HG02981 (cell line): ENCODE measurements around the gene TREM1.
A peak's percentile ranks its signal among the peaks of the same experiment; 100 is the strongest.

Experiments
- ATAC-seq: cut with Tn5 transposase; IDR thresholded peaks from one replicate; pipeline ENCODE4 v1.9.1; 2021; ENCODE audit warnings: mild to moderate bottlenecking, moderate library complexity; ENCODE audit not compliant: unreplicated experiment

TREM1 gene

GRCh38 chr6:41286544-41287346 is at the start of gene TREM1:
TREM1 (minus strand) TSS chr6:41286682; CDS start chr6:41286655, 27 bp downstream.
- ATAC-seq: no peak

- ATAC-seq: no peak
Observed at GRCh38 chr6:41335943-41336342, 49.5 kb upstream of the TREM1 start.

GRCh38 chr6:41335296-41335695 is 48.8 kb upstream of the TREM1 start, which contains the start of gene NCR2:
NCR2 (plus strand) TSS chr6:41335608; CDS start chr6:41335877, 269 bp downstream.
- ATAC-seq: no peak

- no peak for ATAC-seq
Observed at GRCh38 chr6:41334482-41335040, 48.1 kb upstream of the TREM1 start.

- ATAC-seq: no peak
Observed at GRCh38 chr6:41332842-41333736, 46.6 kb upstream of the TREM1 start.

- ATAC-seq: no peak
Observed at GRCh38 chr6:41332241-41332640, 45.8 kb upstream of the TREM1 start.

- no peak for ATAC-seq
Observed at GRCh38 chr6:41331401-41332150, 45.1 kb upstream of the TREM1 start.

- ATAC-seq: no peak
Observed at GRCh38 chr6:41327177-41327576, 40.7 kb upstream of the TREM1 start.

- ATAC-seq: no peak
Observed at GRCh38 chr6:41326092-41326491, 39.6 kb upstream of the TREM1 start.

- ATAC-seq: no peak
Observed at GRCh38 chr6:41325446-41326066, 39.1 kb upstream of the TREM1 start.

- no peak for ATAC-seq
Observed at GRCh38 chr6:41321183-41321582, 34.7 kb upstream of the TREM1 start.

GRCh38 chr6:41318654-41319565 is 32.4 kb upstream of the TREM1 start:
- ATAC-seq: peak; percentile 88

GRCh38 chr6:41318261-41318653 is 31.8 kb upstream of the TREM1 start:
- no peak for ATAC-seq

GRCh38 chr6:41315943-41316620 is 29.6 kb upstream of the TREM1 start:
- no peak for ATAC-seq

GRCh38 chr6:41315203-41315602 is 28.7 kb upstream of the TREM1 start:
- no peak for ATAC-seq

GRCh38 chr6:41306187-41306854 is 19.8 kb upstream of the TREM1 start:
- no peak for ATAC-seq

- ATAC-seq: no peak
Observed at GRCh38 chr6:41302638-41303037, 16.2 kb upstream of the TREM1 start.
